Type B pancreatic cell (in vitro differentiated cells): ENCODE measurements around the gene DUOX2. TPM values are rescaled to one million over a fixed set of nuclear protein-coding genes. Genes with fewer than 3 reads are reported as not detected.

ENCODE experiments used
- DNase-seq: peaks from one replicate; pipeline ENCODE4 v3.0.0; 2021; ENCODE audit warnings: mixed read lengths; ENCODE audit not compliant: unreplicated experiment; ENCODE audit errors: extremely low spot score
- H3K27ac Mint-ChIP-seq: 2 replicates; pipeline ENCODE4 v1.8.0; 2021; ENCODE audit warnings: mild to moderate bottlenecking, mixed read lengths
- H3K27me3 Mint-ChIP-seq: 2 replicates; pipeline ENCODE4 v1.8.0; 2021; ENCODE audit warnings: mixed read lengths
- H3K36me3 Mint-ChIP-seq: 2 replicates; pipeline ENCODE4 v1.8.0; 2021; ENCODE audit warnings: mixed read lengths
- H3K4me1 Mint-ChIP-seq: one replicate; pipeline ENCODE4 v1.8.0; 2021; ENCODE audit warnings: mixed read lengths; ENCODE audit not compliant: unreplicated experiment
- H3K4me3 Mint-ChIP-seq: 2 replicates; pipeline ENCODE4 v1.8.0; 2021; ENCODE audit warnings: mild to moderate bottlenecking, mixed read lengths
- H3K9me3 Mint-ChIP-seq: 2 replicates; pipeline ENCODE4 v1.8.0; 2021; ENCODE audit warnings: mixed read lengths
- total RNA-seq: library from RNA; stranded (reverse); gene quantifications from 2 replicates; pipeline ENCODE4 v1.2.1, GENCODE V29; 2021; ENCODE audit warnings: low replicate concordance
- TF ChIP-seq, protein P1 (sequence below): fragments of 200-600 bp; sonication (generic); conservative IDR thresholded peaks from 2 replicates; pipeline ENCODE4 v1.5.0; 2021; ENCODE audit warnings: antibody characterized with exemption, mild to moderate bottlenecking

The DUOX2 gene
- total RNA-seq, 1 donor from 2014 or later = 3.1 TPM

GRCh38 chr15:45100884-45101625 is 12.9 kb downstream of the DUOX2 start:
- Mint-ChIP-seq H3K36me3 (no peaks in the 10 kb centered on the region), H3K4me3 (no peak overlapping the region), H3K27me3 (peaks cover 22% of the 10 kb centered on the region), H3K4me1 (no peaks in the 10 kb centered on the region), H3K27ac (no peak overlapping the region), H3K9me3 (no peaks in the 10 kb centered on the region)
- TF ChIP-seq, protein P1, sequence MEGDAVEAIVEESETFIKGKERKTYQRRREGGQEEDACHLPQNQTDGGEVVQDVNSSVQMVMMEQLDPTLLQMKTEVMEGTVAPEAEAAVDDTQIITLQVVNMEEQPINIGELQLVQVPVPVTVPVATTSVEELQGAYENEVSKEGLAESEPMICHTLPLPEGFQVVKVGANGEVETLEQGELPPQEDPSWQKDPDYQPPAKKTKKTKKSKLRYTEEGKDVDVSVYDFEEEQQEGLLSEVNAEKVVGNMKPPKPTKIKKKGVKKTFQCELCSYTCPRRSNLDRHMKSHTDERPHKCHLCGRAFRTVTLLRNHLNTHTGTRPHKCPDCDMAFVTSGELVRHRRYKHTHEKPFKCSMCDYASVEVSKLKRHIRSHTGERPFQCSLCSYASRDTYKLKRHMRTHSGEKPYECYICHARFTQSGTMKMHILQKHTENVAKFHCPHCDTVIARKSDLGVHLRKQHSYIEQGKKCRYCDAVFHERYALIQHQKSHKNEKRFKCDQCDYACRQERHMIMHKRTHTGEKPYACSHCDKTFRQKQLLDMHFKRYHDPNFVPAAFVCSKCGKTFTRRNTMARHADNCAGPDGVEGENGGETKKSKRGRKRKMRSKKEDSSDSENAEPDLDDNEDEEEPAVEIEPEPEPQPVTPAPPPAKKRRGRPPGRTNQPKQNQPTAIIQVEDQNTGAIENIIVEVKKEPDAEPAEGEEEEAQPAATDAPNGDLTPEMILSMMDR = no peak
- DNase-seq = no peak

DNA sequence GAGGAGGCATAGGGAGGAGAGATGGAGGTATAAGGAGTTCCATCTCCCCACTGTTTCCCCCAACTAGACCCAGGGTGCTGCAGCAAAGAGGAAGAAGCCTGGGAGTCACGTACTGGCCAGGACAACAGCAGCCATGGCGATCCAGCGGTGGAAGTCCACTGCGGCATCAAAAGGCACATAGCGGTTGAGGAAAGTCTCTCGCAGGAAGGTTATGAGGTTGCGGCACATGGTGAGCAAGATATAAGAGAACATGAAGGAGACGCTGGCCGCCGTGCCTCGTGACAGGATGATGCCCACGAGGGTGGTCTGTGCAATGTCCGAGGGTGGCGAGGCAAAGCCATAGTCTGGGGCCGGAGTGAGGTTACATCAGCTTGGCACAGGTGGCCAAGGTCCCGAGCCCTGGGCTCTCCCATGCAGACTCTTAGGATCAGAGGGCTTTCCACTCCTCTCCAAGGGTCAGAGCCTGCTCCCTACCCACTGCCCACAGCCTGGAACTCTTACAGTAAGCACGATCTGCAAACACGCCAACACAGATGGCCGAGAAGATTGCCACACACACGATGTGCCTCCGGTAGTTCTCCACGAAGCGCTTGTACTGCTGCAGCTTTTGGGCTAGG is 14.3 kb downstream of the DUOX2 start:
- no peaks in the 10 kb centered on the region for H3K9me3 Mint-ChIP-seq
- no peaks in the 10 kb centered on the region for H3K4me1 Mint-ChIP-seq
- TF ChIP-seq, protein P1 = no peak
- no peak overlapping the region for H3K27ac Mint-ChIP-seq
- H3K4me3 Mint-ChIP-seq = no peak overlapping the region
- peaks cover 16% of the 10 kb centered on the region for H3K27me3 Mint-ChIP-seq
- no peak for DNase-seq
- H3K36me3 Mint-ChIP-seq = no peaks in the 10 kb centered on the region

GRCh38 chr15:45097466-45097865 is 16.5 kb downstream of the DUOX2 start:
- Mint-ChIP-seq H3K36me3 (no peaks in the 10 kb centered on the region), H3K9me3 (no peaks in the 10 kb centered on the region), H3K4me1 (no peaks in the 10 kb centered on the region), H3K4me3 (no peak overlapping the region), H3K27ac (no peak overlapping the region), H3K27me3 (peaks cover 18% of the 10 kb centered on the region)
- TF ChIP-seq, protein P1 = no peak
- no peak for DNase-seq

- Mint-ChIP-seq H3K27me3 (peaks cover 28% of the 10 kb centered on the region), H3K4me1 (no peaks in the 10 kb centered on the region), H3K9me3 (no peaks in the 10 kb centered on the region), H3K4me3 (no peak overlapping the region), H3K27ac (no peak overlapping the region), H3K36me3 (no peaks in the 10 kb centered on the region)
- TF ChIP-seq, protein P1 = no peak
- DNase-seq = no peak
Observed at GRCh38 chr15:45095661-45096060, 18.3 kb downstream of the DUOX2 start.

GRCh38 chr15:45094358-45094730 is 19.6 kb downstream of the DUOX2 start:
- H3K36me3 Mint-ChIP-seq = no peaks in the 10 kb centered on the region
- TF ChIP-seq, protein P1 = no peak
- H3K27ac Mint-ChIP-seq = no peak overlapping the region
- H3K4me1 Mint-ChIP-seq = no peaks in the 10 kb centered on the region
- no peaks in the 10 kb centered on the region for H3K9me3 Mint-ChIP-seq
- no peak overlapping the region for H3K4me3 Mint-ChIP-seq
- no peak for DNase-seq
- H3K27me3 Mint-ChIP-seq = peaks cover 38% of the 10 kb centered on the region
